A673 (cell line): ENCODE measurements around the gene GPR142. TPM values are rescaled to one million over a fixed set of nuclear protein-coding genes. Genes with fewer than 3 reads are reported as not detected.
A peak's percentile ranks its signal among the peaks of the same experiment; 100 is the strongest.

Experiments used
- BruUV-seq: library from RNA; stranded (reverse); fragments of 400-500 nt; replicated peaks from 2 replicates; lab custom pipeline; 2021; lab: Mats Ljungman, UMichigan
- CTCF ChIA-PET: fragments of 300-600 bp; sonication (Branson Sonifier 250); formaldehyde crosslinking; loops from one replicate; lab custom pipeline; 2022; ENCODE audit warnings: antibody characterized with exemption; lab: Charles Lee
- POLR2A ChIA-PET: fragments of 300-600 bp; sonication (Branson Sonifier 250); formaldehyde crosslinking; loops from one replicate; lab custom pipeline; 2022; ENCODE audit warnings: antibody characterized with exemption; ENCODE audit not compliant: low non-redundant PET; lab: Charles Lee
- DNase-seq: peaks from one replicate; pipeline ENCODE4 v3.0.0-alpha.2; 2015; ENCODE audit warnings: low spot score
- H3K27ac ChIP-seq: fragments of 200-600 bp; sonication (generic); 2 replicates; pipeline ENCODE4 v1.5.1; 2016; ENCODE audit warnings: mixed run types, low read depth, mild to moderate bottlenecking, mixed read lengths, antibody characterized with exemption, low read length; ENCODE audit not compliant: poor library complexity, severe bottlenecking
- H3K27me3 ChIP-seq: fragments of 200-600 bp; sonication (generic); replicated peaks from 2 replicates; pipeline ENCODE4 v1.6.1; 2017; ENCODE audit warnings: mixed run types, low read depth, mild to moderate bottlenecking, mixed read lengths, antibody characterized with exemption, low read length; ENCODE audit not compliant: insufficient read depth, poor library complexity
- H3K36me3 ChIP-seq: fragments of 200-600 bp; sonication (generic); 2 replicates; pipeline ENCODE4 v1.6.1; 2016; ENCODE audit warnings: mixed run types, mild to moderate bottlenecking, mixed read lengths, antibody characterized with exemption, low read length; ENCODE audit not compliant: insufficient read depth, poor library complexity, severe bottlenecking
- H3K4me1 ChIP-seq: fragments of 200-600 bp; sonication (generic); 2 replicates; pipeline ENCODE4 v1.6.1; 2017; ENCODE audit warnings: mixed run types, mild to moderate bottlenecking, mixed read lengths, antibody characterized with exemption, low read length; ENCODE audit not compliant: insufficient read depth, poor library complexity, severe bottlenecking
- H3K4me3 ChIP-seq: fragments of 200-600 bp; sonication (generic); 2 replicates; pipeline ENCODE4 v1.5.1; 2016; ENCODE audit warnings: low read depth, mixed run types, mild to moderate bottlenecking, mixed read lengths, low read length; ENCODE audit not compliant: poor library complexity, severe bottlenecking
- H3K9me3 ChIP-seq: fragments of 200-600 bp; sonication (generic); 2 replicates; pipeline ENCODE4 v1.6.1; 2016; ENCODE audit warnings: mixed run types, low read depth, mild to moderate bottlenecking, mixed read lengths, antibody characterized with exemption, low read length; ENCODE audit not compliant: poor library complexity, severe bottlenecking
- EZH2 ChIP-seq: fragments of 200-600 bp; sonication (generic); IDR thresholded peaks from 2 replicates; pipeline ENCODE4 v1.6.1; 2017; ENCODE audit warnings: borderline replicate concordance, low read depth, mild to moderate bottlenecking, mixed read lengths, antibody characterized with exemption, low read length; ENCODE audit not compliant: poor library complexity, severe bottlenecking
- intact Hi-C: fragments of 100-400 bp; cut with micrococcal nuclease; formaldehyde crosslinking; loops from one replicate; pipeline ENCODE4 v1.10.0; 2022; ENCODE audit not compliant: unreplicated experiment
- total RNA-seq: library from RNA; stranded (reverse); gene quantifications from 2 replicates; pipeline ENCODE4 v1.2.3, GENCODE V29; 2021
- TF ChIP-seq, protein P1 (sequence below): fragments of 300-800, 200-600 bp; sonication (generic); conservative IDR thresholded peaks from 2 replicates; pipeline ENCODE4 v1.5.1; 2017; ENCODE audit warnings: low read depth, mild to moderate bottlenecking, antibody characterized with exemption, low read length, moderate library complexity, mixed read lengths

GPR142 gene
- total RNA-seq, 1 experiment from 2014 or later = 0.24 TPM

DNA sequence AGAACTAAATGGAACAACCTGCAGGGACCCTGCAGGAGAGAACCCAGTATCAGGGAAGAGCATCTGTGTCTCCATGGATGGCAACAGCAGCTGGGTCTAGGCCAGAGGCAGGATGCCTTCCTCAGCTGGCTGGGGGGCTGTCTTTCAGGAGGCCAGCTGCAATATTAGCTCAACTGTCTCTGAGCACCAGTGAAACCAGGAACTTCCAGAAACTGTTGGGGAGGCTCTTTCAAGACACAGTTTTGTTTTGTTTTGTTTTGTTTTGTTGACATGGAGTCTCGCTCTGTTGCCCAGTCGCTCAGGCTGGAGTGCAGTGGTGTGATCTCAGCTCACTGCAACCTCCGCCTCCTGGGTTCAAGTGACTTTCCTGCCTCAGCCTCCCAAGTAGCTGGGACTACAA, 7.6 kb downstream of the GPR142 start:
- Histone ChIP-seq H3K9me3 (no peaks in the 10 kb centered on the region), H3K36me3 (no peaks in the 10 kb centered on the region), H3K27me3 (no peaks in the 10 kb centered on the region), H3K27ac (no peak overlapping the region), H3K4me3 (no peak overlapping the region), H3K4me1 (peaks cover 6% of the 10 kb centered on the region)
- TF ChIP-seq, protein P1, sequence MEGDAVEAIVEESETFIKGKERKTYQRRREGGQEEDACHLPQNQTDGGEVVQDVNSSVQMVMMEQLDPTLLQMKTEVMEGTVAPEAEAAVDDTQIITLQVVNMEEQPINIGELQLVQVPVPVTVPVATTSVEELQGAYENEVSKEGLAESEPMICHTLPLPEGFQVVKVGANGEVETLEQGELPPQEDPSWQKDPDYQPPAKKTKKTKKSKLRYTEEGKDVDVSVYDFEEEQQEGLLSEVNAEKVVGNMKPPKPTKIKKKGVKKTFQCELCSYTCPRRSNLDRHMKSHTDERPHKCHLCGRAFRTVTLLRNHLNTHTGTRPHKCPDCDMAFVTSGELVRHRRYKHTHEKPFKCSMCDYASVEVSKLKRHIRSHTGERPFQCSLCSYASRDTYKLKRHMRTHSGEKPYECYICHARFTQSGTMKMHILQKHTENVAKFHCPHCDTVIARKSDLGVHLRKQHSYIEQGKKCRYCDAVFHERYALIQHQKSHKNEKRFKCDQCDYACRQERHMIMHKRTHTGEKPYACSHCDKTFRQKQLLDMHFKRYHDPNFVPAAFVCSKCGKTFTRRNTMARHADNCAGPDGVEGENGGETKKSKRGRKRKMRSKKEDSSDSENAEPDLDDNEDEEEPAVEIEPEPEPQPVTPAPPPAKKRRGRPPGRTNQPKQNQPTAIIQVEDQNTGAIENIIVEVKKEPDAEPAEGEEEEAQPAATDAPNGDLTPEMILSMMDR = no peak
- no peak for TF ChIP-seq EZH2
- CTCF ChIA-PET = no interaction called here
- DNase-seq = no peak
- BruUV-seq = no TSS peak
- POLR2A ChIA-PET = no interaction called here
- intact Hi-C loops = no loop called here

DNA sequence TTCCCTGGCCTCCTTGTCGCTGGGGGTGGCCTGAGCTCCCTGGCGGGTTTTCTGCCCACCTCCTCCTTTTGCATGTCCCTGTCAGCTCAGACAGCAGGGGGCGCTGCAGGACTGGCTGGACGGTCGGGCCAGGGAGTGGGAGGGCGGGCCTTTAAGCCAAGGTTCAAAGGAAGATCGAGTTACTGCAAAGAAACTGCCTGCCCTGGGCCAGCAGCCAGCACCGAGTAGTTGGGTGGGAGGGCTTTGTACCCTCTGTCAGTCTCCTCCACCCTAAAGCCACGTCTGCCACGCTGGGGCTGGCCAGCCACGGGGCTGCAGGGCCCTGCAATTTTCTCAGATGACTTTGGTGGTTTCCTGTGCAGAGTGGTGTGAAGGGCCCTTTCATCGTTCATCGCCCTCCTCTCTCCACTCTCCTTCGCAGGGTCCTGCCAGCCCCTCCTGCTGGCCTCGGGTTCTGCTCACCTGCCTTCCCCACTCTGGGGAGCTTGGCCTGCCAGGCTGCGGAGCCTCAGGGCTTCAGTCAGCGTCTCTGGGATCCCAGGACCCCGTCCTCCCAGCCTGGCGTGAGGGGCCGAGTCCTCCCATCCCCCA, 12.3 kb downstream of the GPR142 start:
- TF ChIP-seq EZH2 = no peak
- TF ChIP-seq, protein P1 = peak; percentile 92
- DNase-seq = peak; percentile 87
- Histone ChIP-seq H3K4me3 (peak overlapping the region; percentile 9), H3K27me3 (no peaks in the 10 kb centered on the region), H3K27ac (peak overlapping the region; percentile 13), H3K36me3 (no peaks in the 10 kb centered on the region), H3K9me3 (no peaks in the 10 kb centered on the region), H3K4me1 (peaks cover 23% of the 10 kb centered on the region)
- ChIA-PET POLR2A (no interaction called here), CTCF (interaction anchor here (0.5 to 1.6 kb wide), 12 partner anchors 9 to 358 kb away, joined by 3 to 17 read pairs (median 4); no protein-coding TSS in a partner anchor)
- intact Hi-C loops = loop anchor here (1.0 kb wide), 2 partner anchors 78 to 114 kb away; no protein-coding TSS in a partner anchor
- no TSS peak for BruUV-seq

DNA sequence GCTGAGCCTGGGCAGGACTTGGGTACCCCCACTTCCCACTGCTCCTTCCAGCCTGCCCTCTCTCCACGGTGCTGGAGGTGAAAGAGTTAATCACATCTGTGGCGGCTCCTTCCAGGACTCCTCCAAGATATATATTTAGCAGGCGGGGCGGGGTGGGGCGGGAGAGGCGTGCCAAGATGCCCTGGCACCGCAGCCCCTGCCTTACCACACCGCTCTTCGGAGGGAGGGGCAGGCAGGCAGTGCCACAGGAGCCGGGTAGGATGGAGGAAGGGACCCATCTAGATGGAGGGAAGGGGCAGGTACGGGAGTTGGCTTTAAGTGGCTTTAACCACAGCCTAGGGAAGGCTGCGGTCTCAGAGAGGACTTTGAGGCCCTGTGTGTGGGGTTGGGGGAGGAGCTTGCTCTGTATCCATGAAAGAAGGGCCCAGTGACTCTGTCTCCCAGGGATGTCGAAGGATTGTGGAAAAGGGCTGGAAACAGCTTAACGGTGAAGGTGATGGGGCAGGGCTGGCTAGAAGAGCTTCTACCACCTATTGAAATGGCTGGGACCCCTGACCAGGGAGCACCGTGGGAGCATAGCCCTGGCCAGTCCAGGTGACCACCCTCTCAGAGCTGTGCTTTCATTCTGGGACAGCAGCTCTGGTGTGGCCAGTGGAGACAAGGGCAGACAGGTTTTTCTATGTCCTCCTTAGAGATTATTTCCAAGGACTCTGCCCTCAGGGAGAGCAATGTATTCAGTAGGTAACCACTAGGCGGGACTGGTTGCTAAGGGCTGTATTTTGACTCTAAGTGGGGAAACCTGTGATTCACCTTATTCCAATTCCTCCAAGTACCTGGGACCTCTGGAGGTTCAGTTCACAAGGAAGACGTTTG, 13.0 kb downstream of the GPR142 start:
- intact Hi-C loops = no loop called here
- ChIA-PET POLR2A (no interaction called here), CTCF (interaction anchor here (0.5 to 1.6 kb wide), 4 partner anchors 22 to 77 kb away, joined by 3 to 17 read pairs (median 6); no protein-coding TSS in a partner anchor)
- H3K36me3 ChIP-seq = no peaks in the 10 kb centered on the region
- H3K4me1 ChIP-seq = peaks cover 23% of the 10 kb centered on the region
- peak overlapping the region; percentile 13 for H3K27ac ChIP-seq
- TF ChIP-seq EZH2 = no peak
- TF ChIP-seq, protein P1 = no peak
- H3K4me3 ChIP-seq = peak overlapping the region; percentile 9
- no TSS peak for BruUV-seq
- no peak for DNase-seq
- no peaks in the 10 kb centered on the region for H3K27me3 ChIP-seq
- H3K9me3 ChIP-seq = no peaks in the 10 kb centered on the region
